Amniotic epithelial cell (primary cell): ENCODE data around the gene PDK3.
A peak's percentile ranks its signal among the peaks of the same experiment; 100 is the strongest.

ENCODE experiments used
- DNase-seq: peaks from one replicate; pipeline ENCODE4 v3.0.0-alpha.2; 2010; ENCODE audit warnings: low read depth

Gene PDK3

GRCh38 chrX:24482823-24483415 is 17.8 kb downstream of the PDK3 start:
- no peak for DNase-seq

- DNase-seq: no peak
Observed at GRCh38 chrX:24483596-24483995, 18.5 kb downstream of the PDK3 start.

DNA sequence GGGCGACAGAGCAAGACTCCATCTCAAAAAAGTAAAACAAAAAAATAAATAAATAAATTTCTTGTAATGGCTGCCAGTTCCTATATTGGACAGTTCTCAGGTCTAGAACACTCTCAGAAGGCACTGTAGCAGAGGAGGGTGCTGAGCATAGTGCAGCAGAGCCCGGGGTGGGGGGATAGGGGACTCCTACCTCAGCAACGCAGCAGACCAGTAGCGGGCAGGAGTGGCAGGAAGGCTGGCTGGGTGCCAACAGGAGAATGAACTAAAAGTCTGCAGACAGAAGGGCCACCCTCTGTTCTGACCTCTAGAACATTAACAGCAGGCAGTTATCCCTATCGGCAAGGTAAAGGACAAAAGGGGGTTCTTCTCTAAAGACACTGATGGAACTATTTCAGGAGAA is 20.2 kb downstream of the PDK3 start:
- no peak for DNase-seq

GRCh38 chrX:24485976-24486680 is 21.0 kb downstream of the PDK3 start:
- peak; percentile 37 for DNase-seq

DNA sequence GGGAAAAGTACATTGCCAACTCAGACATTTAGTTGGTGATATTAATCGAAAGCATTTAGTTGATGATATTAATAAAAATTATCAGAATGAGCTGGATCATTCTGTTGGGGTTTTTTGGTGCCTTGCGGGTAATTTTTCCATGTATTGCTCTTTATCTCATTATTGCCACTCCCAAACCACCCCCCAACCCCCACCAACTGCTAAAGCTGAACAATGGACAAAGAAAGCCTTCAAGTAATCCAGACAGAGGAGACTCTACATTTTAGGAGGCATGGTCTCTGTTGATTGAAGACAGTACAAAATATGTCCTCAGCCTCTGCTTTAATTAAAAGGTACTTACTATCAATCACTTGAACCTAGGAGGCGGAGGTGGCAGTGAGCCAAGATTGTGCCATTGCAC is 22.5 kb downstream of the PDK3 start:
- DNase-seq: no peak

DNA sequence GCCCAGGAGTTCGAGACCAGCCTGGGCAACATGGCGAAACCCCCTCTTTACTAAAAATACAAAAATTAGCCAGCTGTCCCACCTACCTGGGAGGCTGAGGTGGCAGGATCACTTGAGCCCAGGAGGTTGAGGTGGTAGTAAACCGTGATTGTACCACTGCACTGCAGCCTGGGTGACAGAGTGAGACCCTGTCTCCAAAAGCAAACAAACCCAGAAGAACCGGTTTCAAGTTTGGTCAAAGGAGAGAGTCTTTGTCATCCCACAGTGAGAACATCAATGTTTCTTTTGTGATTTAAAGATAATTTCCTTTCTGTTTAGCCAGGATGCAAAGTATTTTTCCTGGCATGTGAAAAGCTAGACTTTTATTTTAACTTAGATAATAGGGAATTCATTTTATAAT is 26.7 kb downstream of the PDK3 start:
- DNase-seq: no peak

GRCh38 chrX:24493740-24494581 is 28.9 kb downstream of the PDK3 start:
- no peak for DNase-seq

DNA sequence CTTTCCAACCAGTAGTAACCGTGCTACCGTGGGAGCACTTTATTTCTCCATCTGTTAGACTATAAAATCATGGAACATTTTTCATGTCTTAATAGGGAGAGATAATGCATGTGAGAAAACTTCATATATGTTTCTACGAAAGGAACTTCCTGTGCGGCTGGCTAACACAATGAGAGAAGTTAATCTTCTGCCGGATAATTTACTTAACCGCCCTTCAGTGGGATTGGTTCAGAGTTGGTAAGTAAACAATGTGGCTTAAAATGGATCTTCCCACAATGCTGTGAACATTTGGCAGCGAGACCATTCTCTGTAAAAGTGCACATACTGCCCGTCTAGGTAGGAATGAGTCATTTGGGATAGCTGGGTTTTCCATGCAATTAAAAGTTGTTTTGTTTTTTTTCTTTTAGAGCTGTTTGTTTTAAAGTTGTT is 29.6 kb downstream of the PDK3 start:
- DNase-seq: peak; percentile 88

- DNase-seq: no peak
Observed at GRCh38 chrX:24495700-24496099, 30.6 kb downstream of the PDK3 start.

GRCh38 chrX:24498181-24498580 is 33.1 kb downstream of the PDK3 start:
- no peak for DNase-seq

GRCh38 chrX:24498975-24499374 is 33.9 kb downstream of the PDK3 start:
- peak; percentile 18 for DNase-seq

DNA sequence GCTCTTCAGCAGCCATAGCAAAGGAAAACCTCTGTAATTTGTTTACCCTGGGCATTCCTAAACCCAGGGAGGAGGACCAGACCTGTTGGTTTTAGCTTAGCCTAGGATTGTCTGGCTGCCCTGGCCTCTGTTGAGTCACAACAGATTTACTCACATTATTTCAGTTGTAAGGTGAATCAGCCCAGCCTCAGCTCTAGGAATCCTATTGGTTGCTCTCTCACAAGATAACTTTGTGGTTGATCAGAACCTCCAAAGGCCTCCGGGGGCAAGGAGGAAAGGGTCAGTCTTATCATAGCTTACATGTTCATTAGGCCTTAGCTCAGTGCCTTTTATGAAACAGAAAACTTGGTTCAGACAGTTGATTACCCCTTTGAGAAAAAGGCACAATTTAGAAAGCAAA is 41.0 kb downstream of the PDK3 start:
- DNase-seq: peak; percentile 84

DNA sequence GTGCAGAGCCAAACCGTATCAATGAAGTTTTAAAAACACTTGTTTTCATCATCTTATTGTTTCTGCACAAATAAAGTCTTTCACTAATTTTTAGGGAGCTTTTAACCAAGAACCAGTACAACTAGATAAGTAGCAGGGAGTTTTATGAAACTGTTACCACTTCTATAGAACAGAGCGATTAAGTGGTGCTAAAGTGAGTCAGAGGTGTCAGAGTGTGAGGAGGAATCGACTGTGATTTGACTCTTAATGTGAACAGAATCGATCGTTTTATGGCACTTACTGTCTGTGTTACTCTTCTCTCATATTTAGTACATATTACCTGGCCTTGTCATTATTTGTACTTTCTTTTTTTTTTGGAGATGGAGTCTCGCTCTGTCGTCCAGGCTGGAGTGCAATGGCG is 43.3 kb downstream of the PDK3 start:
- DNase-seq: no peak

GRCh38 chrX:24513416-24513815 is 48.3 kb downstream of the PDK3 start:
- DNase-seq: no peak

GRCh38 chrX:24515447-24515846 is 50.4 kb downstream of the PDK3 start:
- peak; percentile 19 for DNase-seq

DNA sequence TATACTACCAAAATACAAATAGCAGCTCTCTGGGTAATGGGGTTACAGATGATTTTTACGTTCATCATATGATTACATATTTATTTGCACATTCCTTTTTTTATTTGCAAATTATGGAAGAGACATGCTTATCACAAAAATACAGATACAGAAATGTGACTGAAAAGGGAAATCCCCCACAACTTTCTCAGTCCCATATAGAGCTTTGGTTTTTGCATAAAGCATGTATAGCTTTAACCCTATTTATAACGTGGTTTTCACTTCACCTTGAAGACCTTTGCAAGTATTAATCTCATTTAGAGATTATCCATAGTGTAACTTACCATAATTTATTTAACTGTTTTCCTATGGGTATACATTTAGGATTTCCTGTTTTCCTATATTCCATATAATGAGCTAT is 55.4 kb downstream of the PDK3 start:
- no peak for DNase-seq

- no peak for DNase-seq
Observed at GRCh38 chrX:24525455-24525854, 60.4 kb downstream of the PDK3 start.

DNA sequence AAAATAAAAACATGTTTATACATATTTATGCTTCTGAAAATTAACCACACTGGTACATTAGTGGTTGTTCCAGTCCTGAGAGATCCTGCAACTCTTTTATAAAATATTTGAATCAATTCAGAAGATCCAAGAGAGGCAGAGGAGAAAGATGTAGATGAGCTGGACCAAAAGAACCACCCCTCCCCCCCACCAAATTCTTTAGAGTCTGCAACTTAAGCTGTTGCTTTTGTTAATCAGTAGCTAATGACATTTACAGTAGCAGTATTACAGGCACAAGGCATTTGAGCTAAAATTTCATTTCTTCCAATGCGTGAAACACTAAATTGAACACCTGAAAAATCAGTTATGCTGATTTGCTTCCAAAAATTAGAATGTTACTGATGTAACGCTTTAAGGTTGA is 61.5 kb downstream of the PDK3 start:
- DNase-seq: no peak

- no peak for DNase-seq
Observed at GRCh38 chrX:24528605-24529004, 63.5 kb downstream of the PDK3 start.

DNA sequence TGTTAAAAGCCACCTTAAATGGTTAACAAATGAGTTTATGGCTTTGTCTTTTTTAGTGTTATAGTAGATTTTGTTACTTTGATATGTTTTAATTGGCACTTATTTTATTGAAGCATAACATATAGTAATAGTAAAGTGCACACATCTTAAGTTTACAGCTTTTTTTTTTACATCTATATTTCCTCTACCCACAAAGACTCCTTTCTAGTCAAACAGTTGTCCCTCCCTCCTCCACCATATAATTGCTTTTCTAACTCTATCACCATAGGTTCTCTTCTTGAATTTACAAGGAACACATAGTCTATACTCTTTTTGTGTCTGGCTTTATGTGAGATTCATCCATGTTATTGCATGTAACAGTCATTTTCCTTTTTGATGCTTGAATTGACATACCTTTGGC is 71.5 kb downstream of the PDK3 start:
- no peak for DNase-seq

- DNase-seq: peak; percentile 9
Observed at GRCh38 chrX:24542756-24543155, 77.7 kb downstream of the PDK3 start.

DNA sequence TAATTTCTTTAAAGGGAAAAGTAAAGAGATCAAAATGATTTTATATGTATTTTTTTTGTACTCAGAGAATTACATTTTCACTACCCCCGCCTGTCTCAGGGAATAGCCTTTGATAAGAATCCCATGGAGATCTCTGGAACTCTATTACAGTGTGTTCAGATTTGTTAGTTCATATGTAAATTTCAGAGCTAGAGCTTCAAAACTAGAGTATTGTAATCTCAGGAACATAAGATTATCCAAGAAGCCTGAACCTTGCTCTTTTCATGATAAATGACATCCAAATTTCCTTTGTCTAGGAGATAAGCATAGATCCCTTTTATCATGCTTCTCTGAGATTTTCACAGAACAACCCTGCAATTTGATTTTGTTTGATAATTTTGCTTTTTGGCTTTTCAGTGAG is 82.9 kb downstream of the PDK3 start:
- no peak for DNase-seq

GRCh38 chrX:24550166-24550565 is 85.1 kb downstream of the PDK3 start:
- DNase-seq: peak; percentile 20
